ENCODE measurements around the gene NCAM1. TPM values are rescaled to one million over a fixed set of nuclear protein-coding genes. Genes with fewer than 3 reads are reported as not detected.

Gene NCAM1
- total RNA-seq, 1 donor: 9.6 TPM

- Histone ChIP-seq H3K9me3 (ENCODE audit: low read depth, low read length) (no peaks in the 10 kb centered on the region), H3K4me1 (ENCODE audit: insufficient read depth, low read length) (no peaks in the 10 kb centered on the region), H3K4me3 (ENCODE audit: low read length) (no peak overlapping the region), H3K27me3 (ENCODE audit: insufficient read depth, low read length) (no peaks in the 10 kb centered on the region)
Observed at GRCh38 chr11:113111156-113111555, 149.9 kb downstream of the NCAM1 start.

GRCh38 chr11:113112307-113112706, 151.1 kb downstream of the NCAM1 start:
- no peak overlapping the region for H3K4me3 ChIP-seq (ENCODE audit: low read length)
- H3K27me3 ChIP-seq (ENCODE audit: insufficient read depth, low read length): no peaks in the 10 kb centered on the region
- H3K9me3 ChIP-seq (ENCODE audit: low read depth, low read length): no peaks in the 10 kb centered on the region
- no peaks in the 10 kb centered on the region for H3K4me1 ChIP-seq (ENCODE audit: insufficient read depth, low read length)

GRCh38 chr11:113113801-113114704, 152.8 kb downstream of the NCAM1 start:
- Histone ChIP-seq H3K27me3 (ENCODE audit: insufficient read depth, low read length) (no peaks in the 10 kb centered on the region), H3K9me3 (ENCODE audit: low read depth, low read length) (no peaks in the 10 kb centered on the region), H3K4me1 (ENCODE audit: insufficient read depth, low read length) (no peaks in the 10 kb centered on the region), H3K4me3 (ENCODE audit: low read length) (no peak overlapping the region)

- Histone ChIP-seq H3K9me3 (ENCODE audit: low read depth, low read length) (no peaks in the 10 kb centered on the region), H3K27me3 (ENCODE audit: insufficient read depth, low read length) (no peaks in the 10 kb centered on the region)
Observed at GRCh38 chr11:113114705-113115027, 153.4 kb downstream of the NCAM1 start.

GRCh38 chr11:113118104-113118503, 156.9 kb downstream of the NCAM1 start:
- Histone ChIP-seq H3K4me3 (ENCODE audit: low read length) (no peak overlapping the region), H3K27me3 (ENCODE audit: insufficient read depth, low read length) (no peaks in the 10 kb centered on the region), H3K9me3 (ENCODE audit: low read depth, low read length) (no peaks in the 10 kb centered on the region), H3K4me1 (ENCODE audit: insufficient read depth, low read length) (no peaks in the 10 kb centered on the region)

More at GRCh38 chr11:113114705-113115027, 153.4 kb downstream of the NCAM1 start:
- no peak overlapping the region for H3K4me3 ChIP-seq (ENCODE audit: low read length)
- H3K4me1 ChIP-seq (ENCODE audit: insufficient read depth, low read length): no peaks in the 10 kb centered on the region

- H3K9me3 ChIP-seq (ENCODE audit: low read depth, low read length): no peaks in the 10 kb centered on the region
- no peaks in the 10 kb centered on the region for H3K27me3 ChIP-seq (ENCODE audit: insufficient read depth, low read length)
- H3K4me1 ChIP-seq (ENCODE audit: insufficient read depth, low read length): no peaks in the 10 kb centered on the region
- no peak overlapping the region for H3K4me3 ChIP-seq (ENCODE audit: low read length)
Observed at GRCh38 chr11:113119074-113119473, 157.9 kb downstream of the NCAM1 start.

- Histone ChIP-seq H3K9me3 (ENCODE audit: low read depth, low read length) (no peaks in the 10 kb centered on the region), H3K27me3 (ENCODE audit: insufficient read depth, low read length) (no peaks in the 10 kb centered on the region), H3K4me1 (ENCODE audit: insufficient read depth, low read length) (no peaks in the 10 kb centered on the region), H3K4me3 (ENCODE audit: low read length) (no peak overlapping the region)
Observed at GRCh38 chr11:113119966-113120736, 158.9 kb downstream of the NCAM1 start.

GRCh38 chr11:113121746-113122145, 160.5 kb downstream of the NCAM1 start:
- no peaks in the 10 kb centered on the region for H3K4me1 ChIP-seq (ENCODE audit: insufficient read depth, low read length)
- no peaks in the 10 kb centered on the region for H3K27me3 ChIP-seq (ENCODE audit: insufficient read depth, low read length)
- H3K9me3 ChIP-seq (ENCODE audit: low read depth, low read length): no peaks in the 10 kb centered on the region
- no peak overlapping the region for H3K4me3 ChIP-seq (ENCODE audit: low read length)

GRCh38 chr11:113124006-113124405, 162.8 kb downstream of the NCAM1 start:
- H3K4me3 ChIP-seq (ENCODE audit: low read length): no peak overlapping the region
- no peaks in the 10 kb centered on the region for H3K27me3 ChIP-seq (ENCODE audit: insufficient read depth, low read length)
- no peaks in the 10 kb centered on the region for H3K4me1 ChIP-seq (ENCODE audit: insufficient read depth, low read length)

GRCh38 chr11:113124578-113124977, 163.4 kb downstream of the NCAM1 start:
- Histone ChIP-seq H3K9me3 (ENCODE audit: low read depth, low read length) (no peaks in the 10 kb centered on the region), H3K27me3 (ENCODE audit: insufficient read depth, low read length) (no peaks in the 10 kb centered on the region), H3K4me1 (ENCODE audit: insufficient read depth, low read length) (no peaks in the 10 kb centered on the region), H3K4me3 (ENCODE audit: low read length) (no peak overlapping the region)

More at GRCh38 chr11:113124006-113124405, 162.8 kb downstream of the NCAM1 start:
- no peaks in the 10 kb centered on the region for H3K9me3 ChIP-seq (ENCODE audit: low read depth, low read length)

GRCh38 chr11:113129261-113129992, 168.2 kb downstream of the NCAM1 start:
- H3K4me1 ChIP-seq (ENCODE audit: insufficient read depth, low read length): no peaks in the 10 kb centered on the region
- no peaks in the 10 kb centered on the region for H3K9me3 ChIP-seq (ENCODE audit: low read depth, low read length)
- H3K4me3 ChIP-seq (ENCODE audit: low read length): no peak overlapping the region
- H3K27me3 ChIP-seq (ENCODE audit: insufficient read depth, low read length): no peaks in the 10 kb centered on the region

- H3K4me1 ChIP-seq (ENCODE audit: insufficient read depth, low read length): no peaks in the 10 kb centered on the region
- no peaks in the 10 kb centered on the region for H3K9me3 ChIP-seq (ENCODE audit: low read depth, low read length)
- no peak overlapping the region for H3K4me3 ChIP-seq (ENCODE audit: low read length)
- no peaks in the 10 kb centered on the region for H3K27me3 ChIP-seq (ENCODE audit: insufficient read depth, low read length)
Observed at GRCh38 chr11:113131036-113131775, 170.0 kb downstream of the NCAM1 start.

GRCh38 chr11:113133071-113133470, 171.9 kb downstream of the NCAM1 start:
- H3K27me3 ChIP-seq (ENCODE audit: insufficient read depth, low read length): no peaks in the 10 kb centered on the region

GRCh38 chr11:113134626-113135025, 173.4 kb downstream of the NCAM1 start:
- no peaks in the 10 kb centered on the region for H3K4me1 ChIP-seq (ENCODE audit: insufficient read depth, low read length)
- no peak overlapping the region for H3K4me3 ChIP-seq (ENCODE audit: low read length)
- no peaks in the 10 kb centered on the region for H3K9me3 ChIP-seq (ENCODE audit: low read depth, low read length)
- H3K27me3 ChIP-seq (ENCODE audit: insufficient read depth, low read length): no peaks in the 10 kb centered on the region

More at GRCh38 chr11:113133071-113133470, 171.9 kb downstream of the NCAM1 start:
- Histone ChIP-seq H3K9me3 (ENCODE audit: low read depth, low read length) (no peaks in the 10 kb centered on the region), H3K4me3 (ENCODE audit: low read length) (no peak overlapping the region), H3K4me1 (ENCODE audit: insufficient read depth, low read length) (no peaks in the 10 kb centered on the region)
